ENCODE measurements around the gene ARID4A.
"Not testable (repeated sequence)": the region's sequence is repeated elsewhere in the genome, so short reads cannot be mapped to it uniquely, and the experiment has no call there.

ARID4A gene

GRCh38 chr14:58362798-58363412, 64.5 kb downstream of the ARID4A start:
- DNase-seq (ENCODE audit: low read depth in 2 of 2) = no peak

- no peak for DNase-seq (ENCODE audit: low read depth in 2 of 2)
These were observed 66.0 kb downstream of the ARID4A start for GRCh38 chr14:58364316-58364715.

DNA sequence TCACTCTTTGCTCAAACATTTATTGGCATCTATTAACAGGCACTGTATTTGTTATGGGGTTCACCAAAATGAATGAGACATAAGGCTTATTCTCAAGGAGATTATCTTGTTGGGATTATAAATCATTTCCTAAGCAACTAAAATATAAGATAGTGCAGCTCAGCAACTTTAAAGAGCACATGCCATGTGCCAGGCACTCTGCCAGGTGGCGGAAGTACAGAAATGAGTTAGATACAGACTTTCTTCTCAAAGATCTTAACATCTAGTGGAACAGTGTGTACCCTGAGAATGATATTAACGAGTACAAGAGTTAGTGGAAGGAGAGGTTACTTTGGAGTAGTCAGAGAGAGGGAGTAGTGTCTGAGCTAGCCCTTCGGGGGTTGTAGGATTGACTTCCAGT, 68.9 kb downstream of the ARID4A start:
- no peak for DNase-seq (ENCODE audit: low read depth in 2 of 2)

GRCh38 chr14:58368956-58369355, 70.6 kb downstream of the ARID4A start:
- DNase-seq (ENCODE audit: low read depth in 2 of 2) = no peak

DNA sequence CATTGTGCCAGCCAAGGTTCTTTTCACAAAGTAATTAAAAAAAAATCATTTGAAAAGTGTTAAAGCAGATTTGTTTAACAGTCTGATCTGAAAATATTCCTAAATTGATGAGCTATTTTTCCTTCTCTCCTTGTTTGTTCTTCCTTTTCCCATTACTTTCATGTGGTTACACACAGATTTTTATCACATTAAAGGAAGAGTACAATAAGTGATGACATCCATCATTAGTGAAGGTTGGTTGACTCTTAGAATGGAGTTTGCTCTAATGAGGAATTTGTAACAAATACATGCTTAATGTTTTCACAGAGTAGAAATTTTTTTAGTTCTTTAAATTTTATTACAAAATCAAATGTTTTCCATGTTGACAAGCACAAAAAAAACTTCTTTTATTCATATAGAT, 78.4 kb downstream of the ARID4A start:
- DNase-seq (ENCODE audit: low read depth in 2 of 2) = no peak

GRCh38 chr14:58390830-58391229, 92.5 kb downstream of the ARID4A start:
- DNase-seq (ENCODE audit: low read depth in 2 of 2) = no peak

DNA sequence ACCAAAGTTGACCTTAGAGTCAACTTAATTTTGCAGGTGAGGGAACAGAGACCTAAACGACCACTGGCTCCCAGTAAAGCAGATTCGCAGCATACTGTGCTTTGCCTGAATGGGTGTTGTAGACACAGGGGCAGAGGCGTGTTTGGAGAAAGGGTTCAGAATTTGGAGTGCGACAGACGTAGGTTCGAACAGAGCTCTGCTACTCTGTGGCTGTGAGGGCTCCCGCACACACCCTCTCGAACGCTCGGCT, 97.1 kb downstream of the ARID4A start:
- no peak for DNase-seq (ENCODE audit: low read depth in 2 of 2)

DNA sequence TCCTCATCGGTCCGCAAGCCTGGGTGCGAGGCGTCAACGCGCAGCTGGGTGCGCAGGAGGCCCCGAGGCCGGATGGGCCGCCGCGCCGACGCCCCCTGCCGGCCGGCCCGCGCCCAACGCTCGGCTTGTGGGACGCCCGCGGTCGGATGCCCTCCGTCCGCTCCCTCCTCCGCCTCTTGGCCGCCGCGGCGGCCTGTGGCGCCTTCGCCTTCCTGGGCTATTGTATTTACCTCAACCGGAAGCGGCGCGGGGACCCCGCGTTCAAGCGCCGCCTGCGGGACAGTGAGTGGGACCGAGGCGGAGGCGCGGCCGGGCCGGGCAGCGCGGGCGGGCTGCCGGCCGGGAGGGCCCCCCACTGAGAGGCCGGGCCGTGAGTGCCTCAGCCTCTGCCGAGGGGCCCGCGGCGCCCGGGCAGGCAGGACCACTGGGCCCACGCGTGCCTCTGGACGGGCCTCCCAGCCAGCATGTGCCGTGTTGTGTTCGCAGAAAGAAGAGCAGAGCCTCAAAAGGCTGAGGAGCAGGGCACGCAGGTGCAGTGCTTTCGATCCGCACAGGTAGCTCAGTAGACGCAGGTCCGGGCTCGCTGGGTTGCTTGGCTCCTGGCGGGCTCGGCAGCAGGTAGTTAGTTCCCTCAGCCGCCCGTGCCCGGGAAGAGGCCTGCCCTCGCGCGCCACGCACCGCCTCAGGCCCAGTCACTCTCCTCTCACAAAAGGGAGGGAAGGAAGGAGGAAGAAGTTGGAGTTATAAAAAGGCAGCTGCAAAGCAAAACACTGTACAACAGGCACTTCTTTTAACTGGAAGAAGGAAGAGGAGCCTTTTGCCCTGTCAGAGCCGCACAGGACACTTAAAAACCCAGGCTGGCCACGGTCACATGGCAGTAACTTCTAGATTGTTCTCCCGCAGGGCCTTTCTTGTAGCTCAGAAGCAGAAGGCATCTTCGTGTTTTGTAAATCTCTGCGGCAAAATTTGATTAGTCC, 97.7 kb downstream of the ARID4A start, which contains the start of gene TOMM20L:
Gene TOMM20L, plus strand, starts transcription at position 119 of the 977 bp plus-strand sequence. Its CDS starts 28 bp downstream, at position 147.
- DNase-seq (ENCODE audit: low read depth in 2 of 2) = peak; percentile 51 to 59

GRCh38 chr14:58397156-58397555, 98.8 kb downstream of the ARID4A start:
- DNase-seq (ENCODE audit: low read depth in 2 of 2) = no peak

DNA sequence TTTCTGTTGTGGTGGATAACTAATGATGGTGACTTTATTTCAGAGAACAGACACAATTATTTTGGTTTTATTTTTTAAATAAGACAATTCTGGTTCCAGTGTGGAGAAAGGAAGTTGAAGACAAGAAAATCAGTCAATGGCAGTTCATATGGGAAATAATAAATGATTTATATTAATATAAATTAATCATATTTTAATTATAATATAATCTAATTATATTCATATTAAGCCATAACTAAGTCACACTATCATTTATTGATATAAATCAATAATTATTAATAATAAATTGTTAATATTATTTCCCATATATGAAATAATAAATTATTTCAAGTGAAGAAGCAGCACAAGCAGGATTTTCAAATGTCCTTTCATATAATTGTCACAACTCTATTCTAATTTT, 100.1 kb downstream of the ARID4A start:
- no peak for DNase-seq (ENCODE audit: low read depth in 2 of 2)

DNA sequence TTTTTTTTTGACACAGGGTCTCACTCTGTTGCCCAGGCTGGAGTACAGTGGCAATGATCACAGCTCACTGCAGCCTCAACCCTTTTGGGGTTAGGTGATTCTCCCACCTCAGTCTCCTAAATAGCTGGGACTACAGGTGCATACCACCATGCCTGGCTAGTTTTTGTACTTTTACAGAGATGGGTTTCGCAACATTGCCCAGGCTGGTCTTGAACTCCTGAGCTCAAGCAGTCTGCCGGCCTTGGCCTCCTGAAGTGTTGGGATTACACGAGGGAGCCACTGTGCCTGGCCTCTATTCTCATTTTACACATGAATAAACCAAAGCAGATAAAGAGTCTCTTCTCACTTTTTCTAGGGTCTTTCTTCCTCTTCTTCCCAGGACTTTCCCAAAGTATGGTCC, 100.5 kb downstream of the ARID4A start:
- no peak for DNase-seq (ENCODE audit: low read depth in 2 of 2)

GRCh38 chr14:58401587-58401986, 103.2 kb downstream of the ARID4A start:
- DNase-seq (ENCODE audit: low read depth in 2 of 2) = no peak

DNA sequence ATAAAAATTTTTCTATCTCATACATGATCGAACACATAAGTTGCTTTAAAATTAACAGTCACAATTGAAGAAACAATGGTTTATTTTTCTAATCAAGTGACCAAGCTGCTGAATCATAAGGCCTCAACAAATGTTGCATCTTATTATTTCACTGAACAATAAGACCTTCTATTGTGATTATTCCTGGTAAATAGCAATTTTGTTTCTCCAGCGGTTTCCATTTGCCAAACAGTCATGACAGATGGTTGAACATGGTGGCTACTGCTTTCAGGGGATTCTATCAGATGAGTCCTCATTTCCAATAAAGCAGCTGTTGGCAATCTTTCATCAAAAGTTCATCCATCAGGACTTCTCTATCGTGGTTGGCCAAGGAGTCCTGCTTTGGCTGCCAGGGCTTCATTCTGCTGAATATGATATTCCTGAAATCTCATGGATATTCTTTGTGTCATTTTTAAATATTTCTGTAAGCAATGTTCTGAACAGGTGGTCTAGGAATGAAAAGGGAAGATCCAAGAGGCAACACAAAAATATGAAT, 110.4 kb downstream of the ARID4A start:
- no peak for DNase-seq (ENCODE audit: low read depth in 2 of 2)

DNA sequence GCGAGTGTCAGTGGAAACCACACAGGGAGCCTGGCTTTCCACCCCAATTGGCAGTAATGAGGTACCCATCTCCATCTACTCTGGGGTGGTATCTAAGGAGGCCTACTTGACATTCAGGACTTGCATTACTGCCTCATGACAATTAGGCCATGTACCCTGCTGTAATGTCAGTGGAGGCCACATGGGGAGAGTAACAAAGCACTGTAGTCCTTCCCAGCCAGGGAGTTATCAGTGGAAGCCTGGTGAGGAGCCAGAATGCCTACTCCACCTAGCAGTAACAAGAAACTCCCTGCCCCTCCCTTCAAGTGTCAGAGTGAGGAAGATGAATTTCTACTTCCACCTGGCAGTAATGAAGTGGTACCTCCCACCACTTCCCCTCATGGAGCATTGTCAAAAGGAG, 116.5 kb downstream of the ARID4A start:
- no peak for DNase-seq (ENCODE audit: low read depth in 2 of 2)

GRCh38 chr14:58415636-58416547, 117.5 kb downstream of the ARID4A start:
- no peak for DNase-seq (ENCODE audit: low read depth in 2 of 2)

DNA sequence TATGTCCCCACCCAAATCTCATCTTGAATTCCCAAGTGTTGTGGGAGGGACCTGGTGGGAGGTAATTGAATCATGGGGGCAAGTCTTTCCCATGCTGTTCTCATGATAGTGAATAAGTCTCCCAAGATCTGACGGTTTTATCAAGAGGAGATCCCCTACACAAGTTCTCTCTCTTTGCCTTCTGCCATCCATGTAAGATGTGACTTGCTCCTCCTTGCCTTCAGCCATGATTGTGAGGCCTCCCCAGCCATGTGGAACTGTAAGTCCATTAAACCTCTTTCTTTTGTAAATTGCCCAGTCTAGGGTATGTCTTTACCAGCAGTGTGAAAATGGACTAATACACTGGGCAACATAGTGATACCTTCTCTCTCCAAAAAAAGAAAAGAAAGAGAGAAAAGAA, 118.6 kb downstream of the ARID4A start:
- DNase-seq (ENCODE audit: low read depth in 2 of 2) = not testable (repeated sequence)
